ENCODE results near the gene C6orf47.

DNA sequence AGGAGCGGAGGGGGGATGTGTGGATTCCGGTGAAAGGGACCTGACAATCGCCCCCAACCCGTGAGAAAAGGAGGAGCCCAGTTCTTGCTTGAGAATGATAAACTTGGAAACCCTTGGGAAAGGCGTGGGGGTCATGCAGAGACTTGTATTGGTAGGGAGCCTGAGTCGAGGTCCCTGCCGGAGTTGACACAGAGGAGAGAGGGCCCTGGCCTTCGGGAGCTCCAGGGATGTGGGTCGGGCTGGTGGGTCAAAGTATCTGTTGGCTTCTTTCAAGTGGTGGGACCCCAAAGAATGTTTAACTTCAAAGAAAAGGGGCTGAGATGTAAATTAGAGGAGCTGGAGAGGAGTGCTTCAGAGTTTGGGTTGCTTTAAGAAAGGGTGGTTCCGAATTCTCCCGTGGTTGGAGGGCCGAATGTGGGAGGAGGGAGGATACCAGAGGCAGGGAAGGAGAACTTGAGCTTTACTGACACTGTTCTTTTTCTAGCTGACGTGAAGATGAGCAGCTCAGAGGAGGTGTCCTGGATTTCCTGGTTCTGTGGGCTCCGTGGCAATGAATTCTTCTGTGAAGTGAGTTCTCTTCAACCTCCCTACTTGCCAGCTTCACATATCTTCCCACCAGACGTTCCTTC is 5.9 kb upstream of the C6orf47 start:
- TF ChIP-seq, protein P1, sequence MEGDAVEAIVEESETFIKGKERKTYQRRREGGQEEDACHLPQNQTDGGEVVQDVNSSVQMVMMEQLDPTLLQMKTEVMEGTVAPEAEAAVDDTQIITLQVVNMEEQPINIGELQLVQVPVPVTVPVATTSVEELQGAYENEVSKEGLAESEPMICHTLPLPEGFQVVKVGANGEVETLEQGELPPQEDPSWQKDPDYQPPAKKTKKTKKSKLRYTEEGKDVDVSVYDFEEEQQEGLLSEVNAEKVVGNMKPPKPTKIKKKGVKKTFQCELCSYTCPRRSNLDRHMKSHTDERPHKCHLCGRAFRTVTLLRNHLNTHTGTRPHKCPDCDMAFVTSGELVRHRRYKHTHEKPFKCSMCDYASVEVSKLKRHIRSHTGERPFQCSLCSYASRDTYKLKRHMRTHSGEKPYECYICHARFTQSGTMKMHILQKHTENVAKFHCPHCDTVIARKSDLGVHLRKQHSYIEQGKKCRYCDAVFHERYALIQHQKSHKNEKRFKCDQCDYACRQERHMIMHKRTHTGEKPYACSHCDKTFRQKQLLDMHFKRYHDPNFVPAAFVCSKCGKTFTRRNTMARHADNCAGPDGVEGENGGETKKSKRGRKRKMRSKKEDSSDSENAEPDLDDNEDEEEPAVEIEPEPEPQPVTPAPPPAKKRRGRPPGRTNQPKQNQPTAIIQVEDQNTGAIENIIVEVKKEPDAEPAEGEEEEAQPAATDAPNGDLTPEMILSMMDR (conservative IDR thresholded peaks at IDR 0.05; ENCODE audit: low read length), result no peak
- TF ChIP-seq EZH2phosphoT487 (IDR thresholded peaks at IDR 0.05; ENCODE audit: borderline replicate concordance, low read depth, low read length), result no peak

Data from OCI-LY7 (cell line).